Tibial nerve (tissue), 4 donors: ENCODE data around the gene TOP3A. TPM values are rescaled to one million over a fixed set of nuclear protein-coding genes. Genes with fewer than 3 reads are reported as not detected.

Source experiments
- DNase-seq, 2 donors: peaks; one replicate each; pipeline ENCODE4 v3.0.0-alpha.2; 2019; ENCODE audit warnings: low spot score in 2 of 2
- H3K27ac ChIP-seq, 4 donors: fragments of 200-600 bp; sonication (generic) in 3 of 4; one replicate each; pipeline ENCODE4 v1.5.1; 2017 to 2019; ENCODE audit warnings: mild to moderate bottlenecking in 1 of 4
- H3K27me3 ChIP-seq, 2 donors: fragments of 200-600 bp; sonication (generic) in 1 of 2; one replicate each; pipeline versions ENCODE4 v1.5.1 to v1.6.0; 2017 to 2019
- H3K36me3 ChIP-seq, 3 donors: fragments of 200-600 bp; sonication (generic); one replicate each; pipeline ENCODE4 v1.5.1; 2018 to 2019
- H3K4me1 ChIP-seq, 4 donors: fragments of 200-600 bp; sonication (generic) in 3 of 4; one replicate each; pipeline ENCODE4 v1.5.1; 2017 to 2019
- H3K4me3 ChIP-seq, 4 donors: fragments of 200-600 bp; sonication (generic) in 3 of 4; one replicate each; pipeline ENCODE4 v1.5.1; 2017 to 2019; ENCODE audit warnings: mild to moderate bottlenecking in 1 of 4, moderate library complexity in 1 of 4
- H3K9me3 ChIP-seq, 4 donors: fragments of 200-600 bp; sonication (generic) in 3 of 4; one replicate each; pipeline ENCODE4 v1.5.1; 2017 to 2019
- EP300 ChIP-seq, 2 donors: sonication (generic); formaldehyde crosslinking; IDR thresholded peaks; one replicate each; pipeline ENCODE4 v1.6.1; 2017; ENCODE audit warnings: antibody characterized with exemption in 2 of 2, mild to moderate bottlenecking in 1 of 2
- POLR2A ChIP-seq, 2 donors: fragments of 450-650 bp; IDR thresholded peaks; one replicate each; pipeline ENCODE4 v1.6.1; 2017; ENCODE audit warnings: antibody characterized with exemption in 2 of 2, mild to moderate bottlenecking in 2 of 2, moderate library complexity in 2 of 2
- WGBS, 2 donors: methylation state at CpG; one replicate each; pipeline ENCODE4 v1.1.5; 2018; 5-methylcytosine and 5-hydroxymethylcytosine counted together
- total RNA-seq, 4 donors: library from RNA; depleted of rRNA; stranded (reverse); fragments of >200 nt; gene quantifications; one replicate each; pipeline ENCODE4 v1.1.0, GENCODE V29; 2016
- TF ChIP-seq, protein P1 (sequence below), 5 experiments: fragments of 200-600 bp in 3 of 5; fragments of 450-650 bp in 2 of 5; sonication (generic) in 3 of 5; IDR thresholded peaks; one replicate each; pipeline ENCODE4 v1.5.1; 2016 to 2019; ENCODE audit warnings: antibody characterized with exemption in 5 of 5, mild to moderate bottlenecking in 3 of 5, moderate library complexity in 2 of 5

TOP3A gene
- total RNA-seq, 4 donors from 2014 or later = 47.9 to 92.4 (median 63.5) TPM

DNA sequence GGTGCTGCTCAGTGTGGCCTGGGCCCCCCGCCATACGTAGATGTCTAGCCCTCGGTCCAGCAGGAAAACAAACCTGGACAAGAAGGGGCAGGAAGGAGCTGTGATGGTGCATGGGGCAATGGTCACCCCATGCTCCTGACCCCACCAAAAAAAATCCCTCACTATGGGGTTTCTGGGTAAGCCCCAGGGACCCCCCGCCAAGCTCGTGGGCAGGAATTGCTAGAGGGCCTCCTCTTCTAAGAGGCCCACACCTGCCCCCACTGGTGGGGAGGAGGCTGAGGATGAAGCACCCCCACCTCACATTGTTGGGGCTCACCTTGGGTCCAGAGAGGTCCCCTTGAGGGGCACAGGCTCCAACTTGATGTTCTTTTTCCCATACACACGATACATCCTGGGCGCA lies 66.0 kb downstream of the TOP3A start:
- TF ChIP-seq EP300 (IDR thresholded peaks at IDR 0.05) = no peak
- TF ChIP-seq, protein P1, sequence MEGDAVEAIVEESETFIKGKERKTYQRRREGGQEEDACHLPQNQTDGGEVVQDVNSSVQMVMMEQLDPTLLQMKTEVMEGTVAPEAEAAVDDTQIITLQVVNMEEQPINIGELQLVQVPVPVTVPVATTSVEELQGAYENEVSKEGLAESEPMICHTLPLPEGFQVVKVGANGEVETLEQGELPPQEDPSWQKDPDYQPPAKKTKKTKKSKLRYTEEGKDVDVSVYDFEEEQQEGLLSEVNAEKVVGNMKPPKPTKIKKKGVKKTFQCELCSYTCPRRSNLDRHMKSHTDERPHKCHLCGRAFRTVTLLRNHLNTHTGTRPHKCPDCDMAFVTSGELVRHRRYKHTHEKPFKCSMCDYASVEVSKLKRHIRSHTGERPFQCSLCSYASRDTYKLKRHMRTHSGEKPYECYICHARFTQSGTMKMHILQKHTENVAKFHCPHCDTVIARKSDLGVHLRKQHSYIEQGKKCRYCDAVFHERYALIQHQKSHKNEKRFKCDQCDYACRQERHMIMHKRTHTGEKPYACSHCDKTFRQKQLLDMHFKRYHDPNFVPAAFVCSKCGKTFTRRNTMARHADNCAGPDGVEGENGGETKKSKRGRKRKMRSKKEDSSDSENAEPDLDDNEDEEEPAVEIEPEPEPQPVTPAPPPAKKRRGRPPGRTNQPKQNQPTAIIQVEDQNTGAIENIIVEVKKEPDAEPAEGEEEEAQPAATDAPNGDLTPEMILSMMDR (IDR thresholded peaks at IDR 0.05) = no peak
- no peak for TF ChIP-seq POLR2A (IDR thresholded peaks at IDR 0.05)
- Histone ChIP-seq H3K27me3 (no peaks in the 10 kb centered on the region), H3K27ac (peak overlapping the region in 2 of 4 donors; percentile 29 to 62), H3K9me3 (no peaks in the 10 kb centered on the region), H3K4me1 (peaks cover 0 to 27% (median 0%) of the 10 kb centered on the region in 4 donors), H3K36me3 (peaks cover 0 to 100% (median 38%) of the 10 kb centered on the region in 3 donors), H3K4me3 (no peak overlapping the region)
- WGBS, 2 donors = 83 to 89% methylated on average over 7 of the region's 7 CpGs
- no peak for DNase-seq

DNA sequence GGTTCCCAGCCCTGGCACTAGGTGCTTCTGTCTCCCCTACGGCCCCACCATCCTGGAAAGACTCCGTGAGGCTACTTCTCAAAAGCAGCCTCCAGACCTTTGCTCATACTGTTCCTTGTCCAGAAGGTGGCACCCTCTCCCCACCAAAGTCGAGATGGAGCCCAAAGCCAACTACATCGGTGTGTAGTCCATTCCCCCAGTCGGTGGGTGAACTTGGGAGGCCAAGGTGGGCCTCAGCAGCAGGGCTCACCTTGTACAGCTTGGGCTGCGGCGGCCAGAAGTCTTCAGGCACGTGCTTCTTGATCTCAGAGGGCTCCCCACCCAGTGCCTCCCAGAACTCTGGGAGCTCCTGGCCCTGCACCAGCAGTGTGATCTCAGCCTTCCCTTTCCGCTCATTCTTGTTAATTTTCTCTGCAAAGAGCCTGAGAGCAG lies 66.5 kb downstream of the TOP3A start:
- H3K27ac ChIP-seq = peak overlapping the region in 2 of 4 donors; percentile 29 to 62
- H3K27me3 ChIP-seq = no peaks in the 10 kb centered on the region
- no peaks in the 10 kb centered on the region for H3K9me3 ChIP-seq
- DNase-seq = peak in 1 of 2 donors; percentile 49
- TF ChIP-seq POLR2A (IDR thresholded peaks at IDR 0.05) = no peak
- TF ChIP-seq, protein P1 (IDR thresholded peaks at IDR 0.05) = peak; percentile 45 to 77 (median 59)
- TF ChIP-seq EP300 (IDR thresholded peaks at IDR 0.05) = peak in 1 of 2 donors; percentile 29
- no peak overlapping the region for H3K4me3 ChIP-seq
- H3K4me1 ChIP-seq = peaks cover 0 to 27% (median 0%) of the 10 kb centered on the region in 4 donors
- WGBS, 2 donors = 29% methylated on average over 9 of the region's 9 CpGs
- H3K36me3 ChIP-seq = peaks cover 0 to 100% (median 33%) of the 10 kb centered on the region in 3 donors

DNA sequence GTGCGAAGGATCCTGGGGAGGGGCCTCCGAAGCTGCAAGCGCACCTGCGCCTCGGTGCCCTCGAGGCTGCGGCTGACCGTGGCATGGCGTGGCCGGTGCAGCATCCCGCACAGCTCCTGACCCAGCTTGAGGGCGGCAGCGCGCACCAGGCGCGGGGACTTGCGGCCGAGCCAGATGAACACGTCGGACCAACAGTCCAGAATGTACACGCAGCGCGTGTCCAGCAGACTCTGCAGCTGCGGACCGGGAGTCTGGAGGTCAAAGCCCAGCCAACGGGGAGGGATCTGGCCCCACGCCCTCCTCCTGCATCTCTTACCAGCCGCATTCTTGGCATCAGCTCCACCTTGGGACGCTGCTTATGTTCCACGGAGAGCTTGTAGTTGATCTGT lies 67.2 kb downstream of the TOP3A start:
- H3K27me3 ChIP-seq = no peaks in the 10 kb centered on the region
- H3K27ac ChIP-seq = peak overlapping the region in 1 of 4 donors; percentile 62
- H3K4me1 ChIP-seq = peaks cover 0 to 27% (median 0%) of the 10 kb centered on the region in 4 donors
- no peak for TF ChIP-seq EP300 (IDR thresholded peaks at IDR 0.05)
- TF ChIP-seq, protein P1 (IDR thresholded peaks at IDR 0.05) = no peak
- TF ChIP-seq POLR2A (IDR thresholded peaks at IDR 0.05) = no peak
- H3K4me3 ChIP-seq = no peak overlapping the region
- 68 to 79% methylated on average over 29 of the region's 30 CpGs for WGBS, 2 donors
- H3K36me3 ChIP-seq = peaks cover 0 to 100% (median 29%) of the 10 kb centered on the region in 3 donors
- DNase-seq = no peak
- H3K9me3 ChIP-seq = no peaks in the 10 kb centered on the region

DNA sequence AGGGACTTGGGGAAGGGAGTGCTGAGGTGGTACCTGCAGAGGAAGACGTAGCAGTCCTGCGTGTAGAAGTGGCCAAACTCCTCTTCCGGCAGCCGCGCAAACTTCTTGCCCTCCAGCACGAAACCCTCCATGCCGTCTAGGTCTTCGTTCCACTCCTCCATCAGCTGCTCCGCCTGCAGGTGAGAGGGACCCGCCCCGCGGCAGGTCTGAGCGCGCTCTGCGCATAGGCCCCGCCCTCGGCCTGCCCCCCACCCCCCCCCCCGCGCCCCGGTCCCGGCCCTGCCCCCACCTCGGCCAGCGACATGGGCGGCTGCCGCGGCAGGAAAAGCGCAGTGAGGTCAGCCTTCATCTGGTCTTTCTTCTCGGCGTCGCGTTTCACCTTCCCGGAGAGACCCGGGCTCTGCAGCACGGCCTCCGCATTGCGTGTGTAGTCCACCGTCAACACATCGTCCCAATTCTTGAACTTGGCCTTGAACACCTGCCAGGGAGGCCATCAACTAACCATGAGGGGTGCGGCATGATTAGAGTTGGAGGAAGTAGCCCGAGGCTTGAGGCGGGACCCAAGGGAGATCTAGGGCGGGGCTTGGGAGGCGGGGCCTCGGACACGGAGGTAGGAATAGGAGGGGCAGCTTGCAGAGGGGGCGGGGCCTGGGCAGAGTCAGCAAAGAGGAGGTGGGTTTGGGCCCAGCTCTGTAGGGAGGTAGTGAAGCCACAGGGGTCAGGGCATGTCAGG lies 67.7 kb downstream of the TOP3A start:
- H3K4me3 ChIP-seq = no peak overlapping the region
- 45 to 63% methylated on average over 17 to 40 of the region's 46 CpGs for WGBS, 2 donors
- H3K27ac ChIP-seq = peak overlapping the region in 2 of 4 donors; percentile 50 to 62
- no peak for TF ChIP-seq POLR2A (IDR thresholded peaks at IDR 0.05)
- TF ChIP-seq, protein P1 (IDR thresholded peaks at IDR 0.05) = no peak
- no peak for TF ChIP-seq EP300 (IDR thresholded peaks at IDR 0.05)
- H3K9me3 ChIP-seq = no peaks in the 10 kb centered on the region
- H3K27me3 ChIP-seq = no peaks in the 10 kb centered on the region
- DNase-seq = peak; percentile 30 to 52
- H3K4me1 ChIP-seq = peaks cover 0 to 27% (median 0%) of the 10 kb centered on the region in 4 donors
- H3K36me3 ChIP-seq = peaks cover 0 to 100% (median 29%) of the 10 kb centered on the region in 3 donors

DNA sequence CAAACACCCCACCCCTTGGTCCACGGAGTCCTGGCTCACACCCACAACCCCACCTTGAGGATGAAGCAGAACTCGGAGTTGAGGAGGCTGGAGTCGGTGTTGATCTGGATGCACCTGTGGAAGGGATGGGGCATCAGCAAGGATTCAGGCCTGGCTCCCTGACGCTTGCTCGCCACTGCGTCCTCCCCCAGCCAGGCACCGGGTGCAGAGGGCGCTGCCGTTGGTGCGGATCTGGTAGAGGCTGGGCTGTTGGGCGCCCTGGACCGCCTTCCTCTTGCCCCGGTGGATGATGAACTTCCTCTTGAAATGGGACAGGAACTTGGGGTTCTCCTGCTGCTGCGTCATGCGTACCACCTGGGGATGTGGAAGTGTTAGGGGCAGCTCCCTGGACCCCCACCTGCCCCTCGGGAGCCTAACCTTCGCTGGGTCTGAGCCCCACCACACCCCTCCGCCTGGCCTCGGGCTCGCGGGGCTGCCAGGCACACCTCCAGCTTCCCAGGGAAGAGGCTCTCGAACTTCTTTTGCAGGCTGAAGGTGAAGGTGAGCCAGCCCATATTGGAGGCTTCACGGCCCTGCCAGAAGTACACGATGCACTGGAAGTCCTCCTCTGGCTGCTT lies 68.6 kb downstream of the TOP3A start:
- WGBS, 2 donors = 87% methylated on average over 13 to 20 of the region's 24 CpGs
- DNase-seq = no peak
- Histone ChIP-seq H3K27me3 (no peaks in the 10 kb centered on the region), H3K27ac (no peak overlapping the region), H3K36me3 (peaks cover 0 to 100% (median 23%) of the 10 kb centered on the region in 3 donors), H3K9me3 (no peaks in the 10 kb centered on the region), H3K4me3 (no peak overlapping the region), H3K4me1 (peaks cover 0 to 27% (median 0%) of the 10 kb centered on the region in 4 donors)
- TF ChIP-seq, protein P1 (IDR thresholded peaks at IDR 0.05) = no peak
- TF ChIP-seq EP300 (IDR thresholded peaks at IDR 0.05) (no peak), POLR2A (IDR thresholded peaks at IDR 0.05) (no peak)
